HG03045 (cell line): Measurements from ENCODE around the gene RASAL2.
A peak's percentile ranks its signal among the peaks of the same experiment; 100 is the strongest.
"Not testable (repeated sequence)": the region's sequence is repeated elsewhere in the genome, so short reads cannot be mapped to it uniquely, and the experiment has no call there.

Experiments used
- ATAC-seq: cut with Tn5 transposase; IDR thresholded peaks from one replicate; pipeline ENCODE4 v1.9.1; 2021; ENCODE audit warnings: mild to moderate bottlenecking, moderate library complexity; ENCODE audit not compliant: unreplicated experiment

The RASAL2 gene

DNA sequence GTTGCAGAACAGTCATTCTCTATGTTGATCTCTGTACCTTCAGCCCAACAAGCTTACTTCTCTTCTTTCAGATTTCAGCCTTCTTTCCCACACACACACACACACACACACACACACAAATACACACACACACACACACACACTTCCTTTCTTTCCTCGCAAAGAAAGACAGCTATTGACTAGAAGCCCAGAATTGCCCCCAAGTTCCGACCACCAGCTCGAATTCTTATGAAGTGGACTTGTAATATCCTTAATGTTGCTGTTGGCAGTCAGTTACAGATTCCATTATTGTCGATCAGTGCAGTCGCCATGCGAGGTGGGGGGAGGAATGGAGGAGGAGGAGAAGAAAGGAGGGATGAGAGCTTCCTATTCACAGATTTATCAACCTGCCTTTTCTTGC lies 277.3 kb downstream of the RASAL2 start:
- ATAC-seq: no peak

DNA sequence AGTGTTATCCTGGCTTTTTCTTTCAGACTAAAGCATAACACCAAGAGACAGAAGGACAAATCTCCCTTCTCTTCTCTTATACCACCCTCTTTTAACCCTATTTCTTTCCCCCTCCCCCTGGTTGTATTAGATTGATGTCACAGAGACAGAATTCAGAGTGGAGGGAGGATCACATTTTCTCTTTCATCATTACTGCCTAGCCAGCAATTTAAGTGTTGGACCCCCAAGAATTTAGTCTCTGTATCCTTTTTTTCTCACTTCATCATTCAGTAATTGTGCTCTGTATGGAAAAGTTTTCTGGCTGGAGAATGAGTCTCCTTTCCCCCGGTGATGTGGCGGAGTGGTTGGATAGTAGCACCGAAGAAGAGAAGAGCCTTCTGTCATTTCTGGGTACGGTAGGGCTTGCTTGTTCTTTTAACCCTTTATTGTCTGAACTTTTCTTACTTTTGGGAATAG lies 278.1 kb downstream of the RASAL2 start:
- ATAC-seq: no peak

DNA sequence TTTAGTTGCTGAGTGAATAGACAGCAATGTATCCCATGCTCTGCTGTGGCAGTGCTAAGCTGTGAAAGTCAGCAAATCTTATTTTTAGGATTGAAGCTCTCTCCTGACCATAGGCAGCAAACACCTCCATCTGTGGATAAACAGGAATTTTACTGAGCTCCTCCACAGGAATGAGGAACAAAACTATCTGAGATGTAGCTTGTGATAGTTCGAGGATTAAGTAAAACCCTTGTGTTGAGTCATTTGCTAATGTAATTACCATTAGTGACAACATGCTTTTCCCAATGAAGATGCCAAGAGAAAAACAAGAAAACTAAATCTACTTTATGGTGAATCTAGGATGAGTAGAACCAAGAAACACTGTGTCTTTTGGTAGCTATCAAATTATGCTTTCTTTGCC lies 280.1 kb downstream of the RASAL2 start:
- no peak for ATAC-seq

DNA sequence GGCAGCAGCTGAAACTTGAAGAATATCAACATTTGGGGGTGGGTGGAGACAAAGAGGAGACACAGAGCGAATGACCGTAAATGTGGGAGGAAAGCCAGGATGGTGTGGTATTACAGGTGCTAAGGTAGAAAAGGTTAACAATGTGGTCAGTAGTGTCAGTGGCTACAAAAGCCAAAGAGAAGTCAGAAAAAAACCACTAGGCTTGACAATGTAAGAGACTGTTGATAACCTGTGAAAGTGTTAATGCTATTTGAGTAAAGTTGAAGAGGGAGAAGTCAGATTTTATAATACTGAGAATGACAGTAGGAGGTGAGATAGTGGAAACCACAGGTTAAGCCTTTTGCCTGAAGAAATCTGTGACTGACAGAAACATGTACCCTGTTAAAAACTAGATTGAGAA lies 282.1 kb downstream of the RASAL2 start:
- ATAC-seq: no peak

DNA sequence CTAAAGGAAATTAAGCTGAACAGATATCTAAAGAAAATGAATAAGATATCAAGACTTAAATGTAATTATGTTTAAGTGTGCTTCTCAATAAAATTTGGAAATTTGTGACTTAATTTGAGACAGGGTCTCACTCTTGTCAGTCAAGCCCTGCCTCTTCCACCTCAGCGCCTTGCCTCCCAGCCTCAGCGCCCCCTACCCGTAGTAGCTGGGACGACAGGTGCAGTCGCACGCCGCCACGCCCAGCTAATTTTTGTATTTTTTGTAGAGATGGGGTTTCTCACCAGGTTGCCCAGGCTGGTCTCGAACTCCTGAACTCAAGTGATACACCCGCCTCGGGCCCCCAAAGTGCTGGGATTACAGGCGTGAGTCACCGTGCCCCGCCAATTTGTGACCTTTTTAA lies 285.9 kb downstream of the RASAL2 start:
- no peak for ATAC-seq

DNA sequence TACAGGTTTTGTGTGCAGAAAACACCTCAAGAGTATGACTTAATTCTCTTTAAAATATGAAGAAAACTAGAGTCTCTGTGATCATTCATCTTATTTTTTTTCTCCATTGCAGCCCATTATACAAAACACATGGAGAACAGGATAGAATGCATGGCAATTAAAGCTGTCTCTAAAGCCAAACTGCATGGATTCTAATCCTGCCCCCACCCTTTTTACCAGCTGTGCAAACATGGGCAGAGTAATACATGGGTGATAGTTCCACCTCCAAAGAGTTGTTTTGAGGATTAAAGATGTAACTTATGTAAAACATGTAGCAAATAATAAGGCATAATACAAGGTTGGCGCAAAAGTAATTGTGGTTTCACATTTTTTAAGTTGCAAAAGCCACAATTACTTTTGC lies 288.5 kb downstream of the RASAL2 start:
- ATAC-seq: no peak

DNA sequence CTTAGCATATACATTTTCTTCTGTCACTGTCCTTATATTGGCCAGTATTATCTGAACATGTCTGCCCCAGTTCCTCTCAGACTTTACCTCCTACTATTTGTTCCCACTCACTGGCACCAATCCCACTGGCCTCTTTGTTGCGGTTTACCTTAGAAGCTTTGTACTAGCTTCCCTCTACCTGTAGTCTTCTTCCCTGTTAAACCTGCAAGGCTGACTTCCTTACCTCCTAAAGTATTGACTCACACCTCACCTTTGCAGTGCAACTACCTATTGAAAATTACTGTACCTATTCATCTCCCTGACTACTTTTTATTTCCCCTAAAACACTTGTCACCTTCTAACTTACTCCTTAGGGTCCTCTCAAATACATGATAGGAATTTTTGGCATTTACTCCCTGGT lies 291.8 kb downstream of the RASAL2 start:
- ATAC-seq: no peak

DNA sequence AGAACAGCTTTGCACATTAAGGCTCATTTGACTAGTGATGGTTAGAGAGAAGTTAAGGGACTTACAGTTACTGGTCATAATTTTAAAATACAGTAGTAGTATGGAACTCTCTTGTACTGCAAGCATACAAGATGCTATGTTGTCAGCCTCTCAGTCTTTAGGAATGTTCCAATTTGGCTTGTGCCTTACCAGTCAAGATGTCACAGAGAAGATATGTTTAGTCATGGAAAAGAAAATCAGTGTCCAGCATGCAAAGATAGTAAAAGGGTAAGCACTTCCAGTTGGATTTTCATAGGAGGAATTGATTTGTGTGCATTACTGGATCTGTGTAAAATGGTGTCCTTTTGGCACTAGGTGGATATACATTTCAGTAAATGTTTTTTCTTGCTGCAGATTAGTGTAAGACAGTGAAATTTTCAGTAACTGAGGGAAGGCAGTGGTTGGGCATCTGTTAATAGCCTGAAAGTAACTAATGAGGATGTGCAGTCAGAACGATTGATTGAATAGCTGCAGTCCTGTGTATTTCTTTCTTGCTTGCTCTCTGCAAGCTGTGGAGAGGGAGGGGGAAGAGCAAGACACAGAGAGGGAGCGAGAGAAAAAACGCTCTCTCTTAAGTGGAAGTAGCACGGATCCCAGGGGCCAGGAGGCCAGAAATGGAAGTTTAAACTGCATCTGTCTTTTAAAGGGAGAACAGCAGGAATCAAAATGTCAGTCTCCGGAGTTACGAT lies 294.7 kb downstream of the RASAL2 start:
- ATAC-seq: no peak

DNA sequence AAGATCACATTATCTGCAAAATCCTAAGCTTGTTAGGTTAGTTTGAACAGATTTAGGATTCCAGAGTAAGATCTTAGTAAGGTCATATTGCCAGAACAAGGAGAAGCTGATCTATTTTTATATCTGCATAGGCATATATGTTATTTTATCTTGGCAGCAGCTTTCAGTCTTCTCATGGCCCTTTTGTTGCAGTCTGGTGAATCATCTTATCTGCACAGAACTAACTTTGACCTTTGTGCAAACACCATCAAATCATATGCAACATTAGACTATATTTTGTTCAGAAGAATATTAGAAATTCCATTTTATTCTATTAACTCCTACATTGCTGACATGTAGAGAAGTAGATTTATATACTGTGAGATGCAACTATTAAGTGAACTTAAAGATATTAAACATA lies 295.5 kb downstream of the RASAL2 start:
- no peak for ATAC-seq

DNA sequence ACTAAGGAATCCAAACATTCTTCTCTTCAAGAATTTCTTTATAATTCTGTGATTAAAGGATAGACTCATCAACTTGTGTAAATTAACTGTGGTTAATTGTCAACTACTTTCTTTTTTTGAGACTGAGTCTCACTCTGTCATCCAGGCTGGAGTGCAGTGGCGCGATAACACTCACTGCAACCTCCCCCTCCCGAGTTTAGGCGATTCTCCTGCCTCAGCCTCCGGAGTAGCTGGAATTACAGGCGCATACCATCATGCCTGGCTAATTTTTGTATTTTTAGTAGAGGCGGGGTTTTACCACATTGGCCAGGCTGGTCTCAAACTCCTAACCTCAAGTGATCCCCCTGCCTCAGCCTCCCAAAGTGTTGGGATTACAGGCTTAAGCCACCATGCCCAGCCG lies 296.4 kb downstream of the RASAL2 start:
- ATAC-seq: not testable (repeated sequence)

DNA sequence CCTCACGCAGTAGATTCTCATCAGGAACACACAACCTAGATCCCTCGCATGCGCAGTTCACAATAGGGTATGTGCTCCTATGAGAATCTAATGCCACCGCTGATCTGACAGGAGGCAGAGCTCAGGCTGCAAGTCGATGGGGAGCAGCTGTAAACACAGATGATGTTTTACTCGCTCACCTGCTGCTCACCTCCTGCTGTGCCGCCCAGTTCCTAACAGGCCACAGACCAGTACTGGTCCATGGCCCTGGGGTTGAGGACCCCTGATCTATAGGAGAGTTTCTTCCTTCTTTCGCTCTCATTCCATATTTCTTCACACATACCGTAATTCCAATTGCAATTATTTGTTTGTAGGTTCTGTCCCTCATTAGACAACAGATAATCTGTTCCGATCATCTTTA lies 299.5 kb downstream of the RASAL2 start:
- ATAC-seq: no peak

DNA sequence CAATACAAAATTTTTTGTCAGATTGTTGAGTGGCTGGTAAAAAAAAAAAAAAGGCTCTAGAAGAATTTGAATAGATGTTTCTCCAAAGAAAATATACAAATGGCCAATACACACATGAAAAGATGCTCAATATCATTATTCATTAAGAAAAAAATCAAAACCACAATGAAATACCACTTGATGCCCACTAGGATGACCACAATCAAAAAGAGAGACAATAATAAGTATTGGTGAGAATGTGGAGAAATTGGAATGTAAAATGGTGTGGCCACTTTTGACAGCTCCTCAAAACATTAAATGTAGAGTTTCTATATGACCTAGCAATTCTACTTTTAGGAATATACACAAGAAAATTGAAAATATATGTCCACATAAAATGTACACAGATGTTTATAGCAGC lies 302.9 kb downstream of the RASAL2 start:
- ATAC-seq: no peak

DNA sequence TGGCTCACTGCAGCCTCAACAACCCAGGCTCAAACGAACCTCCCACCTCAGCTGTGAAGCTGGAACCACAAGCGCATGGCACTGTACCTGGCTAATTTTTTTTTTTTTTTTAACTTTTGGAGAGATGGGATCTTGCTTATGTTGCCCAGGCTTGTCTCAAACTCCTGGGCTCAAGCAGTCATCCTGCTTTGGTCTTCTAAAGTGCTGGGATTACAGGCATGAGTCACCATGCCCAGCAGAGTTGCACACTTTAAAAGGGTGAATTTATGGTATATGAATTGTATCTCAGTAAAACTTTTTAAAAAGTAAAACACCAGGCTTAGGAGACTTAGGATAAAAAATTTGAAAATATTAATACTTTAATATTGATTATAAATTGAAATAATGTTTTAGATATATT lies 303.8 kb downstream of the RASAL2 start:
- ATAC-seq: no peak

DNA sequence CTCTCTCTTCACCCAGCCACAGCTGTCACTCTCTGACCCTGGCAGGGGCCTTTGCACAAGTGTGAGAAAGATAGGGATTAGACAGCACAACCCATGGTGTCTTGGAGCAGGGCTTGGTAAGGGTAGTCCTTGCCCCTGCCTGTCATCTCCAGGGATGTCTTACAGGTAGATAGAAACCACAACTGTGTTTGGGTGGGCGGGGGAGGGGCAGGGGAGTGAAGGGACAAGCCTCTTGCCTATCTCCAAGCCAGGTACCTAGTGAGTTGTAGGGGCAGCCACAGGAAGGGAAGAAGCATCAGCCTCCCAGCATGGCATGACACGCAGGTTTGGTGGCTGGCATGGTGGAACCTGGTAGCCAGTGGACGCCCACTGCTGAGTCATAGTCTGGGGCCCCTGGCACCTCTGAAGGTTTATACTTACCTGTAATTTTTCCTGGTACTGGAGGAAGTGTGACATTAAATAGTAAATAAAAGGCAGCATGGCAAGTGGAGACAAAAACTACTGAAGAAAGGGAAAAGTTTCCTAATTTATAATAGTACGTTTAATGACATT lies 305.3 kb downstream of the RASAL2 start:
- no peak for ATAC-seq

DNA sequence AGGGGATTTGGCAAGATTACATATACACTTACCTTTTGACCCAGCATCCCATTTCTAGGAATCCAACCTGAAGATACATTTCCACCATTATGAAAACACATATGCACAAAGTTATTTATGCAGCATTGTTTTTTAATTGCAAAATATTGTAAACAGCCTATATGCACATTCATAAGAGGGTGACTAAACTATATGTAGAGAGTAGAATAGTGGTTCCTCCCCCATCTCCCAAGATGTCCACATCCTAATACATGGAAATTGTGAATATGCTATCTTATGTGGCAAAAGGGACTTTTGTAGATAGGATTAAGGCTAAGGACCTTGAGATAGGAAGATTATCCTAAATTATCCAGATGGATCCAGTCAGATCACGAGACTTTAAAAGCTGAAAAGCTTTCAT lies 311.2 kb downstream of the RASAL2 start:
- no peak for ATAC-seq

DNA sequence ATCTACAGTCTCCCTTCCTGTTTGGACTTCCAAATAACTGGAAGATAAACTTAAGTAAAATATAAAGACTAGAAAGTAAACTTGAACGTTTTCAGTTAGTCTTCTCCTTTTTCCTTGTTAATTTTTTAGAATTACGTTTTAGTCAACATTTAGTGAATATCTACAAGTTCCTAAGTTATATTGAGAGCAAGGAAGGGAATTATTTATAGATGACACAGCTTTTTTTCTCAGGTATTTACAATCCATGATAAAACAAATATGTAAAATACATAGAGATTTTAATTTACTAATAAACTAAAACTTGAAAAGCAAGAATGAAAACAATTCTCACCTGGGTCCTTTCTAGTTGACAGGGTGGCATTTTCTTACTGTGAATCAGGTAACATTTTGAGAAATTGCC lies 313.3 kb downstream of the RASAL2 start:
- no peak for ATAC-seq

DNA sequence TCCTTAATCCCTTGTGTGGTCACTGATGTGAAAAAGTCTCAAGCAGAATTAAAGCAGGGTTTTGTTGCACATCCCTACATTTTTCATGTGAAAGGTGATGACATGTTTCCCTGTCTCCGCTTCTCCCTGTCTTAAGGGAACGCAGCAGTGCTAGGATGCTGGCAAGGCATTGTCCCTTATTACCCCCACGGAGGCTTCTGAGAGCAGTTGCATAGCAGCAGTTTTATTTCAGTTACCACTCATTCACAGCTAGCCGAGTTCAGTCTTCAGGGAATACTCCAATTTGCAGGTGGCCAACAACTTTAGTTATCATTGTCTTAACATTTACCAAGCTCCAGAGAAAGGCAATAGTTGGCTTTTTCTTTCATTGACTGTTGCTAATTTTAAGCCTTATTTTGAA lies 313.8 kb downstream of the RASAL2 start:
- no peak for ATAC-seq

DNA sequence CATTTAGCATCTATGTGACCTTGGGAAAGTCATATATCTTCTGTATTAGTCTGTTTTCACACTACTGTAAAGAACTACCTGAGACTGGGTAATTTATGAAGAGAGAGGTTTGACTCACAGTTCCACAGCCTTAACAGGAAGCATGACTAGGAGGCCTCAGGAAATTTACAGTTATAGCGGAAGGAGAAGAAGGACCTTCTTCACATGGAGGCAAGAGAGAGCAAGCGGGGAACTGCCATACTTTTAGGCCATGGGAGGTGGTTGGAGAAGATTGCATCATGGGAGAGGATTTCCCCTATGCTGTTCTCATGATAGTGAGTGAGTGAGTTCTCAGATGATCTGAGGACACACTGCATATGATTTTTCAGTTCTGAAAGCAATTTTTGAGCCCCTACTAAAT lies 315.0 kb downstream of the RASAL2 start:
- no peak for ATAC-seq

DNA sequence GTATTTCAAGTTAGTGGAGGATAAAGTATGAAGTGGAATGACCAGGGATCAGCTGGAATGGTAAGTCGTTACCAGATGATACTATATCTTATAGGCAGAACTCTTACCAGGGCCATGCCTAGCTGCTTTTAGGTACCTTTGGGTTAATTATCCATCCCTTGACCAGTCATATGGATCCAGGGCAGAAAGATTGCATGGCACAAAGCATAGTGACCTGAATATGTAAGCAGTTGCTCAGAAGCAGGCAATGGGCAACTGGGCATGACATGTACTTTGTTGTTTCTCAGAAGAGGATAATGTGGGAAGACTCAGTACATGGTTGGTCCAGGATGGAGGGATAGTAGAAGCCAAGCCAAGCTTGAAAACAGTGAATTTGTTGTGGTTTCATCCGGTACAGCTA lies 315.6 kb downstream of the RASAL2 start:
- no peak for ATAC-seq

DNA sequence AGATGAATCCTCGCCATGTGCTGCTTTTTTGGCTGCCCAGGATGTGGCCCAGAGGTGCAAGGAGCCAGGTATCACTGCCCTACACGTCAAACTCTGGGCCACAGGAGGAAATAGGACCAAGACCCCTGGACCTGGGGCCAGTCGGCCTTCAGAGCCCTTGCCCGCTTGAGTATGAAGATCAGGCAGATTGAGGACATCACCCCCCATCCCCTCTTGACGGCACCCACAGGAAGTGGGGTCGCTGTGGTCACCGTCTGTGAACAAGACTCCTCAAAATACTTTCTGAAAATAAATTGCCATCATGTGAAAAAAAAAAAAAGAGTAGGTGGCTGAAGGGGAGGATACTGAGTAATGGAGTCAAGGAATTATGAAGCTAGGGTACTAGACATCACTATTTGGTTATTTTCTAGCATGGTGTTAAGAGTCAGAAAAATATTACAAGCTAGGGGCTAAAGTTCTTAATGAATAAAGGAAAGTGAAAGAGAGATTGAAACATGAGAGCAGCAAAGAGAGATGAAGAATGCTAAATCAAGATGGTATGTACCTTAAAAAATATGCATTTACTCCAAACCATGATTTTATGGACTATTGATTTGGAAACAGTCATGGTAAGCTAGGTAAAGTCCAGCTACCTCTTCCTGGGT lies 318.0 kb downstream of the RASAL2 start:
- ATAC-seq: peak; percentile 73

DNA sequence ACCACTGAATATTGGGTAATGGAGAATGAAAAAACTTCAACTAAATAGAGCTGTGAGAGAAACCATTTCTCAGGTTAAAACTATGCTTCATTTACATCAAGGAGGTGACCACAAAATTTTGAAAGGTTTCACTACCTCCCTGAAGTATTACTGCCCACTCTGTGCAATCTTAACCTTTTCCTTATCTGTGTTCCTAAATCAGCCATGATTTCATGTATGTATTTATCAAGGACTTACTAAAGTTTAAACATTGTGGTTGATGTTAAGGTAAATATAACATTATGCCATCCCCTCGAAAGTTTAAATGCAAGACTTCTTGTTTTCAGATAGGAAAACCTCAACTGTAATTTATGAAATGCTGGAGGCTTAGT lies 318.5 kb downstream of the RASAL2 start:
- ATAC-seq: peak; percentile 81

DNA sequence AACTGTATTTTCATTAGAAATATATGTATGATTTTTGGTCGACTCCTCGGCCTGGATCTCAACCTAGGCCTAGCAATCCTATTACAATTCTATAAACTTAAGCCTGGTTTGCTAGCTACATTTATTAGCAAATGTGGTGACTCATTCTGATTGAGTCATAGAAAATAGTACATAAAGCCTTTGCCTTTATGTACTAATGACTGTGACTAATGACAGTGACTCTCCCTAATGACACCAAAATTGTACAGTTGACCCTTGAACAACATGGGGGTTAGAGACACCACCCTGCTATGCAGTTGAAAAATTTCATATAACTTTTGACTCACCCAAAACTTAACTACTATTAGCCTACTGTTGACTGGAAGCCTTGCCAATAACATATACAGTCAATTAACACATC lies 324.0 kb downstream of the RASAL2 start:
- ATAC-seq: no peak
